Measurements from ENCODE around the gene SURF6.
"Not testable (repeated sequence)": the region's sequence is repeated elsewhere in the genome, so short reads cannot be mapped to it uniquely, and the experiment has no call there.

SURF6 gene

DNA sequence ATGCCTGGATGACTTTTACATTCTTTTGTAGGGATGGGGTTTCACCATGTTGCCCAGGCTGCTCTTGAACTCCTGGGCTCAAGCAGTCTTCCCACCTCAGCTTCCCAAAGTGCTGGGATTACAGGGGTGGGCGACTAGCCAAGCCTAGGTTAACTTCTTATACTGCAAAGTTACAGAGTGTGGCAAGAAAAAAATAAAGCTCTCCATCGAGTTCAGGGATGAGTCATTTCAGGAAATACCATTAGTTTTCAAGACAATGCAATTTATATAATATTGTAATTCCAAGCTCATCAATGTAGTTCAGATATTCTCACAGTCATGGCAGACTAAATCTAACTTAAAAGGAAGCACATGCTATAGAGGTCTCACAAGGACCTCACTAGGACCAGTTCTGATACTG lies 49.5 kb downstream of the SURF6 start:
- peak; percentile 5 for DNase-seq (ENCODE audit: low read depth)

DNA sequence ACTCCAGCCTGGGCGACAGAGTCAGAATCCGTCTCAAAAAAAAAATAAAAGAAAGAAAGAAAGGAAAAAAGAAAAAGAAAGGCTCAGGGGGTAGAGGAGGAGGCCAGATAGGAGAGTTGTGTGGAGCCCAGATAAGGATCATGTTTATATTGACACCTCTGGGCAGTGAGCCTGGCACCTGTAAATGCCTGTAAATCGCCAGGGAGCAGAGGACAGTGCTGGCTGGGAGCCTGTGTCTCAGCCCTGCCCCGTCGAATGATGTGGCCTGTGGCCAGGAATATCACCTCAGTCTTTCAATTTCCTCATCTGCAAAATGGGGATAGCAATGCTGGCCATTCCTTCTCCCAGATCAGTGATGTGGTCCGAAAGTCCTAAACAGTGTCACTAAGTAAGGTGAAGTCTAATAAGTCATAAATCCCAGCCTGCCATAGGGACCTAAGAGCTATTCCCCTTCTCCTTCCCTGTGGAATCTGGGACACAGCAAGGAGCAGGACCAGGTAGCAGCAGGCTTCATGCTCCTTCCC lies 50.7 kb downstream of the SURF6 start:
- no peak for DNase-seq (ENCODE audit: low read depth)

DNA sequence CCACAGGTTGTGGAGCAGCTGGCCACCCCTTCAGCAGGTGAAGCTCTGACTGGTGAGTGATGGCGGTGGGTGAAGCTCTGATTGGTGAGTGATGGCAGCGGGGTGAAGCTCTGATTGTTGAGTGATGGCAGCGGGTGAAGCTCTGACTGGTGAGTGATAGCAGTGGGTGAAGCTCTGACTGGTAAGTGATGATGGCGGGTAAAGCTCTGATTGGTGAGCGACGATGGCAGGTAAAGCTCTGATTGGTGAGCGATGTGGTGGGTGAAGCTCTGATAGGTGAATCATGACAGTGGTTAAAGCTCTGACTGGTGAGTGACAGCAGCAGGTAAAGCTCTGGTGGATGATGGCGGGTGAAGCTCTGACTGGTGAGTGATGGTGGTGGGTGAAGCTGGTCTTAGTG lies 51.6 kb downstream of the SURF6 start:
- no peak for DNase-seq (ENCODE audit: low read depth)

DNA sequence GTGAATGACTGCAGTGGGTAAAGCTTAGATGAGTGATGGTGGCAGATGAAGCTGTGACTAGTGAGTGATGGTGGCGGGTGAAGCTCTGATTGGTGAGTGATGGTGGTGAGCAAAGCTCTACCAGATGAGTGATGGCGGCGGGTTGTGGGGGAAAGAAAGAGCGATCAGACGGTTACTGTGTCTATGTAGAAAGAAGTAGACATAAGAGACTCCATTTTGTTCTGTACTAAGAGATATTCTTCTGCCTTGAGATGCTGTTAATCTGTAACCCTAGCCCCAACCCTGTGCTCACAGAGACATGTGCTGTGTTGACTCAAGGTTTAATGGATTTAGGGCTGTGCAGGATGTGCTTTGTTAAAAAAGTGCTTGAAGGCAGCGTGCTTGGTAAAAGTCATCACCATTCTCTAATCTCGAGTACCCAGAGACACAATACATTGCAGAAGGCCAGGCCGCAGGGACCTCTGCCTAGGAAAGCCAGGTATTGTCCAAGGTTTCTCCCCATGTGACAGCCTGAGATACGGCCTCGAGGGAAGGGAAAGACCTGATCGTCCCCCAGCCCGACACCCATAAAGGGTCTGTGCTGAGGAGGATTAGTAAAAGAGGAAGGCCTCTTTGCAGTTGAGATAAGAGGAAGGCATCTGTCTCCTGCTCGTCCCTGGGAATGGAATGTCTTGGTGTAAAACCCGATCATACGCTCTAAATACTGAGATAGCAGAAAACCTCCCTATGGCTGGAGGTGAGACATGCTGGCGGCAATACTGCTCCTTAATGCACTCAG lies 52.5 kb downstream of the SURF6 start:
- not testable (repeated sequence) for DNase-seq (ENCODE audit: low read depth)

DNA sequence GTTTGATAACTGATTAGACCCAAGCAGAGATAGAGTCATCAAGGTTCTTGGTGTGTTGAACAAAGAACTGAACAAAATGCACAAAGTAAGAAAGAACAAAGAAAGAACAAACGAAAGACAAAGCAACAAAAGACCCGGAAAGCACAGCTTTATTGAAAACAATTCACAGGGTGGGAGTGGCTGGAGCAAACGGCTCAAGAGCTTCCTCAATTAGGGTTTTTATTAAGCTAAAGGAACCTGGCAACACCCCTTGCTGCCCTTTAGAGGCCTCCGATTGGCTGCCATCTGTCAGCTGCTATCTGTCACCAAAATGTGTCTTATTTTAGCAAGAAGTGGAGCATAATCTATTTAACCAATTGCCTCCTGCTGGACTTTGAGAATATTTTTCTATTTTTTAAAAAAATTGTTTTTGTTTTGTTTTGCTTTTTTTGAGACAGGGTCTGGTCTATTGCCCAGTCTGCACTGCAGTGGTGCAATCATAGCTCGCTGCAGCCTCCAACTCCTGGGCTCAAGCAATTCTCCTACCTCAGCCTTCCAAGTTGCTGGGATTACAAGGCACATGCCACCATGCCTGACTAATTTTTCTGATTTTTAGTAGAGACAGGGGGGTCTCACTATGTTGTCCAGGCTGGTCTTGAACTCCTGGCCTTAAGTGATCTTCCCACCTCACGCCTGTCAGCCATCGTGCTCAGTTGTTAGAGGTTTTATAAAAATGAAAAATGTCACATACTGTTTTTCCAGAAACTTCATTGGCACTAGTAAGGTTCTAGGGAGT lies 53.3 kb downstream of the SURF6 start:
- DNase-seq (ENCODE audit: low read depth): no peak

DNA sequence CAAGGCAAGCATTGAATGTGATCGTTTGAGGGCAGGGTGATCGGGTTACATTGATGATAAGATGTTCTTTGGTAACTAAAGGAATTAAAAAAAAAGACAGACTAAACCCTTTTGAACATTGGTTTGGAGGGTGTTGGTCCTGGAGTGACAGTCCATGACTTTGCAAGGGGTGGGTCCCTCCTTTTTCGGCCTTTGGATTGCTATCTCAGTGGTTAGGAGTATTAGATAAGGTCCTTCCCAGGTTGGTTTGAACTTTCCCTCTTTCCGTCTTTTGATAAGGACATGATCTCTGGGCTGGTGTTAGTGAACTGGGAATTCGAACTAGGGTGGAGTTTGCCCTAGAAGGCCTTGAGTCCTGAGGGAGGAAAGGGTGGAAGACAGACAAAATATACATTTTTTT lies 55.6 kb downstream of the SURF6 start:
- DNase-seq (ENCODE audit: low read depth): no peak

All from amniotic epithelial cell (primary cell).